ENCODE results near the gene CAD. TPM values are rescaled to one million over a fixed set of nuclear protein-coding genes. Genes with fewer than 3 reads are reported as not detected.

The CAD gene
- total RNA-seq, 1 donor from 2014 or later: 85.1 TPM

DNA sequence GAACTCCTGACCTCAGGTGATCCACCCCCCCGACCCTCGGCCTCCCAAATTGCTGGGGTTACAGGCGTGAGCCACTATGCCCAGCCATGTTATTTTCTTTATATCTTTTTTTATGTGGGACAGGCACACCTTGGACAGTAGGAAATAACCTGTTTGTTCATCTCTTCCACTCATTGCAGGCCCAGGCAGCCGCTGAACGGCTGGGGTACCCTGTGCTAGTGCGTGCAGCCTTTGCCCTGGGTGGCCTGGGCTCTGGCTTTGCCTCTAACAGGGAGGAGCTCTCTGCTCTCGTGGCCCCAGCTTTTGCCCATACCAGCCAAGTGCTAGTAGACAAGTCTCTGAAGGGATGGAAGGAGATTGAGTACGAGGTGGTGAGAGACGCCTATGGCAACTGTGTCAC is 8.4 kb downstream of the CAD start:
- H3K9me3 Mint-ChIP-seq: no peaks in the 10 kb centered on the region
- peaks cover 26% of the 10 kb centered on the region for H3K36me3 Mint-ChIP-seq
- TF ChIP-seq, protein P1, sequence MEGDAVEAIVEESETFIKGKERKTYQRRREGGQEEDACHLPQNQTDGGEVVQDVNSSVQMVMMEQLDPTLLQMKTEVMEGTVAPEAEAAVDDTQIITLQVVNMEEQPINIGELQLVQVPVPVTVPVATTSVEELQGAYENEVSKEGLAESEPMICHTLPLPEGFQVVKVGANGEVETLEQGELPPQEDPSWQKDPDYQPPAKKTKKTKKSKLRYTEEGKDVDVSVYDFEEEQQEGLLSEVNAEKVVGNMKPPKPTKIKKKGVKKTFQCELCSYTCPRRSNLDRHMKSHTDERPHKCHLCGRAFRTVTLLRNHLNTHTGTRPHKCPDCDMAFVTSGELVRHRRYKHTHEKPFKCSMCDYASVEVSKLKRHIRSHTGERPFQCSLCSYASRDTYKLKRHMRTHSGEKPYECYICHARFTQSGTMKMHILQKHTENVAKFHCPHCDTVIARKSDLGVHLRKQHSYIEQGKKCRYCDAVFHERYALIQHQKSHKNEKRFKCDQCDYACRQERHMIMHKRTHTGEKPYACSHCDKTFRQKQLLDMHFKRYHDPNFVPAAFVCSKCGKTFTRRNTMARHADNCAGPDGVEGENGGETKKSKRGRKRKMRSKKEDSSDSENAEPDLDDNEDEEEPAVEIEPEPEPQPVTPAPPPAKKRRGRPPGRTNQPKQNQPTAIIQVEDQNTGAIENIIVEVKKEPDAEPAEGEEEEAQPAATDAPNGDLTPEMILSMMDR (conservative IDR thresholded peaks at IDR 0.05): no peak
- no peak for DNase-seq (ENCODE audit: extremely low spot score, unreplicated experiment)
- no peak overlapping the region for H3K4me3 Mint-ChIP-seq
- H3K27ac Mint-ChIP-seq: no peak overlapping the region
- H3K4me1 Mint-ChIP-seq (ENCODE audit: unreplicated experiment): no peaks in the 10 kb centered on the region
- H3K27me3 Mint-ChIP-seq: no peaks in the 10 kb centered on the region

GRCh38 chr2:27227501-27227900 is 10.3 kb downstream of the CAD start:
- H3K27me3 Mint-ChIP-seq: no peaks in the 10 kb centered on the region
- H3K4me3 Mint-ChIP-seq: no peak overlapping the region
- no peak overlapping the region for H3K27ac Mint-ChIP-seq
- peaks cover 16% of the 10 kb centered on the region for H3K36me3 Mint-ChIP-seq
- no peak for DNase-seq (ENCODE audit: extremely low spot score, unreplicated experiment)
- TF ChIP-seq, protein P1 (conservative IDR thresholded peaks at IDR 0.05): no peak
- H3K4me1 Mint-ChIP-seq (ENCODE audit: unreplicated experiment): no peaks in the 10 kb centered on the region
- no peaks in the 10 kb centered on the region for H3K9me3 Mint-ChIP-seq

GRCh38 chr2:27231921-27232320 is 14.8 kb downstream of the CAD start:
- TF ChIP-seq, protein P1 (conservative IDR thresholded peaks at IDR 0.05): no peak
- Mint-ChIP-seq H3K9me3 (no peaks in the 10 kb centered on the region), H3K4me1 (ENCODE audit: unreplicated experiment) (no peaks in the 10 kb centered on the region), H3K27me3 (no peaks in the 10 kb centered on the region), H3K4me3 (no peak overlapping the region), H3K36me3 (peaks cover 22% of the 10 kb centered on the region), H3K27ac (no peak overlapping the region)
- no peak for DNase-seq (ENCODE audit: extremely low spot score, unreplicated experiment)

GRCh38 chr2:27233341-27233740 is 16.2 kb downstream of the CAD start:
- Mint-ChIP-seq H3K27ac (no peak overlapping the region), H3K4me3 (no peak overlapping the region), H3K4me1 (ENCODE audit: unreplicated experiment) (no peaks in the 10 kb centered on the region), H3K27me3 (no peaks in the 10 kb centered on the region), H3K9me3 (no peaks in the 10 kb centered on the region), H3K36me3 (peaks cover 18% of the 10 kb centered on the region)
- TF ChIP-seq, protein P1 (conservative IDR thresholded peaks at IDR 0.05): no peak
- no peak for DNase-seq (ENCODE audit: extremely low spot score, unreplicated experiment)

DNA sequence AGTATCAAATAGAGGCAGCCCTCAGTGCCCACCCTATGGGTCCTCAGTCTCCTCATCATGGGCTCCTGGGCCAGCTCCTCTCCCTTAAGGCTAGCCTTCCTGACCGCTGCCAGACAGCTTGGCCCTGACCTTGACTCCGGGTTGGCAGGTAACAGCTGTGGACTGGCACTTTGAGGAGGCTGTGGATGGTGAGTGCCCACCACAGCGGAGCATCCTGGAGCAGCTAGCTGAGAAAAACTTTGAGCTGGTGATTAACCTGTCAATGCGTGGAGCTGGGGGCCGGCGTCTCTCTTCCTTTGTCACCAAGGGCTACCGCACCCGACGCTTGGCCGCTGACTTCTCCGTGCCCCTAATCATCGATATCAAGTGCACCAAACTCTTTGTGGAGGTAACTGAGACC is 19.0 kb downstream of the CAD start:
- no peaks in the 10 kb centered on the region for H3K27me3 Mint-ChIP-seq
- H3K4me1 Mint-ChIP-seq (ENCODE audit: unreplicated experiment): no peaks in the 10 kb centered on the region
- no peak overlapping the region for H3K4me3 Mint-ChIP-seq
- H3K9me3 Mint-ChIP-seq: no peaks in the 10 kb centered on the region
- DNase-seq (ENCODE audit: extremely low spot score, unreplicated experiment): no peak
- no peak overlapping the region for H3K27ac Mint-ChIP-seq
- TF ChIP-seq, protein P1 (conservative IDR thresholded peaks at IDR 0.05): no peak
- peaks cover 24% of the 10 kb centered on the region for H3K36me3 Mint-ChIP-seq

- Mint-ChIP-seq H3K4me3 (no peak overlapping the region), H3K4me1 (ENCODE audit: unreplicated experiment) (no peaks in the 10 kb centered on the region), H3K9me3 (no peaks in the 10 kb centered on the region), H3K27me3 (no peaks in the 10 kb centered on the region), H3K36me3 (peaks cover 24% of the 10 kb centered on the region), H3K27ac (no peak overlapping the region)
- TF ChIP-seq, protein P1 (conservative IDR thresholded peaks at IDR 0.05): no peak
- no peak for DNase-seq (ENCODE audit: extremely low spot score, unreplicated experiment)
These were observed 19.5 kb downstream of the CAD start for GRCh38 chr2:27236626-27237025.
